HepG2 (cell line): Measurements from ENCODE around the gene CNNM3. TPM values are rescaled to one million over a fixed set of nuclear protein-coding genes. Genes with fewer than 3 reads are reported as not detected.
A peak's percentile ranks its signal among the peaks of the same experiment; 100 is the strongest.

ENCODE experiments used
- ATAC-seq: fragments of 200-7000 bp; cut with Tn5 transposase; 3 replicates; pipeline ENCODE4 v1.9.1; 2020; ENCODE audit warnings: mild to moderate bottlenecking, moderate library complexity
- BruUV-seq: library from RNA; stranded (reverse); fragments of 400-500 nt; replicated peaks from 2 replicates; lab custom pipeline; 2021; lab: Mats Ljungman, UMichigan
- CTCF ChIA-PET: fragments of 300-600 bp; formaldehyde crosslinking; extraction: SDS; loops from one replicate; lab custom pipeline; 2021; ENCODE audit warnings: low total read pairs, inconsistent platforms, low intra/inter-chr PET ratio; lab: Yijun Ruan, JAX
- POLR2A ChIA-PET: fragments of 350-600 bp; sonication (Branson Sonifier 250); formaldehyde crosslinking; loops from one replicate; lab custom pipeline; 2020; ENCODE audit warnings: antibody characterized with exemption, inconsistent platforms; lab: Yijun Ruan, JAX
- DNase-seq: peaks from one replicate; pipeline ENCODE4 v3.0.0-alpha.2; 2015; ENCODE audit warnings: low spot score
- FAIRE-seq: peaks from 3 replicates; lab custom pipeline; 2011; peaks lifted over from hg19 to GRCh38; lab: Jason Lieb, UNC
- H2AFZ ChIP-seq: one replicate; pipeline ENCODE4 v1.6.1; 2011; ENCODE audit warnings: low read length, inconsistent platforms
- H3K27ac ChIP-seq: fragments of 300-600 bp; 3 replicates; pipeline ENCODE4 v1.8.0; 2011; ENCODE audit warnings: mixed run types, mild to moderate bottlenecking, mixed read lengths, low read length, inconsistent platforms; ENCODE audit not compliant: insufficient read depth; ENCODE audit errors: extremely low read length
- H3K27me3 ChIP-seq, 2 experiments: fragments of 200-600 bp in 1 of 2; 2 replicates in 1 of 2; 3 replicates in 1 of 2; pipeline versions ENCODE4 v1.6.0 to v1.8.0; 2011; ENCODE audit warnings: low read length in 2 of 2, mild to moderate bottlenecking in 2 of 2, moderate library complexity in 2 of 2, inconsistent platforms in 1 of 2; ENCODE audit not compliant: insufficient read depth in 2 of 2, control insufficient read depth in 1 of 2
- H3K36me3 ChIP-seq, 2 experiments: fragments of 200-600 bp in 1 of 2; replicated peaks in 1 of 2; 2 replicates in 1 of 2; 3 replicates in 1 of 2; pipeline versions ENCODE4 v1.5.1 to v1.8.0; 2011; ENCODE audit warnings: low read length in 2 of 2, inconsistent platforms in 1 of 2; ENCODE audit not compliant: insufficient read depth in 2 of 2, control insufficient read depth in 1 of 2
- H3K4me1 ChIP-seq: 2 replicates; pipeline ENCODE4 v1.5.1; 2012; ENCODE audit warnings: low read length, inconsistent platforms; ENCODE audit not compliant: insufficient read depth
- H3K4me2 ChIP-seq: 2 replicates; pipeline ENCODE4 v1.6.0; 2011; ENCODE audit warnings: low read depth, low read length, inconsistent platforms
- H3K4me3 ChIP-seq, 3 experiments: fragments of 200-600 bp in 1 of 3; sonication (generic), shearing (Covaris generic) in 1 of 3; replicated peaks in 1 of 3; 2 replicates each; pipeline ENCODE4 v1.5.1; 2011 to 2016; ENCODE audit warnings: low read length in 3 of 3, inconsistent platforms in 2 of 3, low read depth in 2 of 3, mild to moderate bottlenecking in 2 of 3, control low read depth in 1 of 3, mixed read lengths in 1 of 3; ENCODE audit not compliant: insufficient read depth in 1 of 3
- H3K79me2 ChIP-seq: one replicate; pipeline ENCODE4 v1.6.1; 2011; ENCODE audit warnings: low read length, inconsistent platforms; ENCODE audit not compliant: insufficient read depth
- H3K9ac ChIP-seq: 2 replicates; pipeline ENCODE4 v1.6.0; 2011; ENCODE audit warnings: mild to moderate bottlenecking, low read depth, low read length, inconsistent platforms; ENCODE audit not compliant: insufficient read depth
- H3K9me3 ChIP-seq: 2 replicates; pipeline ENCODE4 v1.5.1; 2012; ENCODE audit warnings: mild to moderate bottlenecking, low read length
- H4K20me1 ChIP-seq: 2 replicates; pipeline ENCODE4 v1.6.0; 2011; ENCODE audit warnings: inconsistent platforms, mild to moderate bottlenecking, low read length, moderate library complexity; ENCODE audit not compliant: insufficient read depth
- AGO2 ChIP-seq: fragments of 200-400 bp; formaldehyde crosslinking; optimal IDR thresholded peaks from 2 replicates; pipeline ENCODE3; 2017; ENCODE audit warnings: mild to moderate bottlenecking, low read depth, low read length, moderate library complexity
- BATF2 ChIP-seq: sonication (generic); formaldehyde crosslinking; IDR thresholded peaks from 2 replicates; pipeline ENCODE4 v1.8.0; 2022; ENCODE audit warnings: mild to moderate bottlenecking, missing genetic modification reagents, moderate library complexity
- HNRNPH1 ChIP-seq: fragments of 200-400 bp; formaldehyde crosslinking; optimal IDR thresholded peaks from 2 replicates; pipeline ENCODE3; 2017; ENCODE audit warnings: mild to moderate bottlenecking, low read depth, low read length
- NFKB2 ChIP-seq: sonication (generic); formaldehyde crosslinking; IDR thresholded peaks from 2 replicates; pipeline ENCODE4 v1.4.0; 2020; ENCODE audit warnings: missing genetic modification reagents, borderline replicate concordance
- POLR2A ChIP-seq, 2 experiments: IDR thresholded peaks; 2 replicates each; pipeline ENCODE4 v1.6.1; 2011; ENCODE audit warnings: low read depth in 2 of 2, low read length in 2 of 2, mild to moderate bottlenecking in 1 of 2, moderate library complexity in 1 of 2; ENCODE audit not compliant: insufficient read depth in 1 of 2
- POLR2G ChIP-seq: fragments of 200-400 bp; formaldehyde crosslinking; IDR thresholded peaks from 2 replicates; pipeline ENCODE4 v1.6.1; 2018; ENCODE audit warnings: mild to moderate bottlenecking, low read depth, low read length, moderate library complexity
- RBM22 ChIP-seq: fragments of 200-400 bp; formaldehyde crosslinking; optimal IDR thresholded peaks from 2 replicates; pipeline ENCODE3; 2017; ENCODE audit warnings: mild to moderate bottlenecking, low read length, moderate library complexity
- ZFP36L2 ChIP-seq: sonication (generic); formaldehyde crosslinking; IDR thresholded peaks from 2 replicates; pipeline ENCODE4 v1.4.0; 2020; ENCODE audit warnings: missing genetic modification reagents
- WGBS: methylation state at CpG from one replicate; pipeline ENCODE4 v1.1.6; 2017; ENCODE audit warnings: low lambda C conversion rate; 5-methylcytosine and 5-hydroxymethylcytosine counted together
- in situ Hi-C: cut with HindIII; loops from 2 replicates; pipeline ENCODE4 v1.10.0; 2017; ENCODE audit warnings: low pct_unique_long_range_greater_than_20kb; ENCODE audit not compliant: extremely low pct_ligation_motif_present
- intact Hi-C: fragments of 100-400 bp; cut with micrococcal nuclease; formaldehyde crosslinking; loops from one replicate; pipeline ENCODE4 v1.10.0; 2022; ENCODE audit not compliant: unreplicated experiment
- polyA plus RNA-seq, 8 experiments: library from polyadenylated mRNA; depleted of rRNA in 3 of 8; stranded (reverse) in 7 of 8; unstranded in 1 of 8; fragments of >200 nt; fragmentation: Illumina TruSeq in 4 of 8; extraction: Trizol in 4 of 8; gene quantifications; 2 replicates each; pipeline versions ENCODE4 v1.2.1 to v1.2.3, GENCODE V29; 2011 to 2016; ENCODE audit warnings: low read depth in 4 of 8, missing spikeins in 1 of 8, mixed read lengths in 1 of 8; ENCODE audit not compliant: insufficient read depth in 1 of 8
- total RNA-seq, 5 experiments: library from RNA; depleted of rRNA; stranded (reverse); fragments of >200 nt; fragmentation: Illumina TruSeq; extraction: Trizol; gene quantifications; 2 replicates each; pipeline ENCODE4 v1.2.3, GENCODE V29; 2016; ENCODE audit warnings: low read depth in 1 of 5

Gene CNNM3
- total and polyA plus RNA-seq, 2 of the 13 experiments (the other 11 are each of a cell fraction or from before 2014, with no cell fraction given): 21.2 to 27.9 TPM

- no peak for DNase-seq
- intact Hi-C loops: no loop called here
- in situ Hi-C loops: no loop called here
- no peak for FAIRE-seq
- BruUV-seq: no TSS peak
- no peak overlapping the region for H3K9ac ChIP-seq
- no peaks in the 10 kb centered on the region for H3K9me3 ChIP-seq
- H2AFZ ChIP-seq: no peak overlapping the region
- H3K36me3 ChIP-seq: peaks cover 3% of the 10 kb centered on the region in 2 experiments; a peak in 4 of 5 replicates
- CTCF ChIA-PET: no interaction called here
- POLR2A ChIA-PET: interaction anchor here (0.8 to 1.3 kb wide), 6 partner anchors 10 to 27 kb away, joined by 3 to 4 read pairs (median 3); no protein-coding TSS in a partner anchor
- H3K27ac ChIP-seq: no peak overlapping the region
- 92% methylated on average over 11 of the region's 16 CpGs for WGBS
- ATAC-seq: peak; percentile 3; the same call in 2 of the 3 replicates
- H3K4me3 ChIP-seq: no peak overlapping the region
- no peaks in the 10 kb centered on the region for H4K20me1 ChIP-seq
- H3K4me1 ChIP-seq: no peaks in the 10 kb centered on the region
- no peaks in the 10 kb centered on the region for H3K79me2 ChIP-seq
- H3K27me3 ChIP-seq: no peaks in the 10 kb centered on the region
- TF ChIP-seq BATF2 (CRISPR knock-in tag) (0 out of 2 replicates have a peak, but pooled peaks have one; percentile 40), HNRNPH1 (no peak), RBM22 (peak; percentile 55), ZFP36L2 (CRISPR knock-in tag) (no peak), AGO2 (peak; percentile 71), POLR2G (peak; percentile 57; the same call in 1 of the 2 replicates), POLR2A (IDR thresholded peaks at IDR 0.05; ENCODE audit: insufficient read depth in 1 of 2, low read depth in 2 of 2, low read length in 2 of 2) (peak; percentile 25 to 49; a peak in 1 of 4 replicates), NFKB2 (CRISPR knock-in tag) (peak; percentile 16; the same call in 1 of the 2 replicates)
- no peak overlapping the region for H3K4me2 ChIP-seq
Measured at GRCh38 chr2:96841701-96842495, 25.8 kb downstream of the CNNM3 start.
